Motor neuron (in vitro differentiated cells): ENCODE data around the gene GGT6. TPM values are rescaled to one million over a fixed set of nuclear protein-coding genes. Genes with fewer than 3 reads are reported as not detected.

Experiments
- ATAC-seq, 8 experiments: fragments of 200-7000 bp; cut with Tn5 transposase; replicated peaks in 6 of 8; 2 replicates each; pipeline ENCODE4 v1.8.0; 2021; ENCODE audit warnings: mild to moderate bottlenecking in 8 of 8, moderate library complexity in 8 of 8
- H3K27ac ChIP-seq, 2 donors: fragments of 250-450 bp; sonication (Bioruptor Pico); 2 replicates each; pipeline ENCODE4 v1.9.0; 2021; ENCODE audit warnings: antibody characterized with exemption in 2 of 2, mild to moderate bottlenecking in 2 of 2, moderate library complexity in 1 of 2
- H3K4me1 ChIP-seq, 2 donors: fragments of 250-450 bp; sonication (Bioruptor Pico); replicated peaks in 1 of 2; 2 replicates each; pipeline ENCODE4 v1.6.1; 2021; ENCODE audit warnings: antibody characterized with exemption in 2 of 2, mild to moderate bottlenecking in 2 of 2, moderate library complexity in 1 of 2
- H3K4me3 ChIP-seq, 5 donors: fragments of 250-450 bp; sonication (Bioruptor Pico); 2 replicates each; pipeline ENCODE4 v1.9.0; 2021; ENCODE audit warnings: antibody characterized with exemption in 5 of 5, mild to moderate bottlenecking in 5 of 5, moderate library complexity in 4 of 5
- WGBS, 10 experiments: fragments of 450-650 bp; shearing (Covaris generic); methylation state at CpG; one replicate each; pipeline ENCODE4 v1.0.0; 2022; 5-methylcytosine and 5-hydroxymethylcytosine counted together
- in situ Hi-C, 9 experiments: fragments of 400-800 bp; cut with MboI; loops; one replicate each; pipeline ENCODE4 v1.15.0; 2021; ENCODE audit warnings: low sequenced_read_pairs in 9 of 9, low pct_unique_long_range_greater_than_20kb in 2 of 9; ENCODE audit not compliant: unreplicated experiment in 9 of 9
- total RNA-seq, 8 experiments: library from RNA; unstranded; fragments of 300-600 nt; gene quantifications; 2 replicates each; pipeline versions ENCODE4 v1.2.3 to v1.2.4, GENCODE V29; 2022

GGT6 gene
- total RNA-seq, 8 experiments from 2014 or later, result 0.13 to 1.00 (median 0.20) TPM; not detected in 1

GRCh38 chr17:4514206-4514605 is 46.2 kb downstream of the GGT6 start:
- peak in 3 of 8 experiments; percentile 3 to 16 (median 4) for ATAC-seq
- Histone ChIP-seq H3K4me1 (peaks cover 3 to 12% of the 10 kb centered on the region in 2 donors), H3K27ac (no peak overlapping the region), H3K4me3 (no peak overlapping the region)
- in situ Hi-C loops, result no loop called here
- 60 to 100% (median 64%) methylated on average over 1 to 4 of the region's 7 CpGs; no CpG with 5 or more reads in 7 of the 10 experiments for WGBS, 10 experiments

- WGBS, 10 experiments, result 0 to 83% (median 78%) methylated on average over 1 to 6 of the region's 24 CpGs; no CpG with 5 or more reads in 6 of the 10 experiments
- peak in 2 of 8 experiments; percentile 2 to 21 for ATAC-seq
- no peak overlapping the region for H3K4me3 ChIP-seq
- H3K4me1 ChIP-seq, result peaks cover 0 to 9% of the 10 kb centered on the region in 2 donors
- H3K27ac ChIP-seq, result no peak overlapping the region
- in situ Hi-C loops, result no loop called here
These were observed 47.0 kb downstream of the GGT6 start for GRCh38 chr17:4513113-4514032.

- Histone ChIP-seq H3K4me1 (peaks cover 0 to 9% of the 10 kb centered on the region in 2 donors), H3K4me3 (no peak overlapping the region), H3K27ac (no peak overlapping the region)
- in situ Hi-C loops, result no loop called here
- WGBS, 10 experiments, result 49 to 79% (median 54%) methylated on average over 3 to 9 of the region's 31 CpGs; no CpG with 5 or more reads in 7 of the 10 experiments
- peak in 3 of 8 experiments; percentile 7 to 23 (median 8) for ATAC-seq
These were observed 47.9 kb downstream of the GGT6 start for GRCh38 chr17:4512156-4513112.

- H3K27ac ChIP-seq, result no peak overlapping the region
- H3K4me1 ChIP-seq, result peaks cover 0 to 9% of the 10 kb centered on the region in 2 donors
- ATAC-seq, result no peak
- WGBS, 10 experiments, result 63 to 82% (median 80%) methylated on average over 1 to 3 of the region's 10 CpGs; no CpG with 5 or more reads in 5 of the 10 experiments
- in situ Hi-C loops, result no loop called here
- no peak overlapping the region for H3K4me3 ChIP-seq
These were observed 49.0 kb downstream of the GGT6 start for GRCh38 chr17:4511199-4511932.

- H3K27ac ChIP-seq, result no peak overlapping the region
- H3K4me1 ChIP-seq, result peaks cover 0 to 9% of the 10 kb centered on the region in 2 donors
- H3K4me3 ChIP-seq, result no peak overlapping the region
- in situ Hi-C loops, result no loop called here
- 20 to 83% (median 53%) methylated on average over 1 to 8 of the region's 11 CpGs; no CpG with 5 or more reads in 2 of the 10 experiments for whole genome bisulfite sequencing, 10 experiments
- no peak for ATAC-seq
These were observed 49.8 kb downstream of the GGT6 start for GRCh38 chr17:4510618-4510941.

- in situ Hi-C loops, result no loop called here
- no peak overlapping the region for H3K27ac ChIP-seq
- WGBS, 10 experiments, result 60 to 85% (median 82%) methylated on average over 1 to 5 of the region's 21 CpGs; no CpG with 5 or more reads in 5 of the 10 experiments
- H3K4me3 ChIP-seq, result no peak overlapping the region
- no peak for ATAC-seq
- peaks cover 0 to 7% of the 10 kb centered on the region in 2 donors for H3K4me1 ChIP-seq
These were observed 50.3 kb downstream of the GGT6 start for GRCh38 chr17:4509923-4510617.

GRCh38 chr17:4509401-4509800 is 51.0 kb downstream of the GGT6 start:
- no peak overlapping the region for H3K4me3 ChIP-seq
- no peak overlapping the region for H3K27ac ChIP-seq
- whole genome bisulfite sequencing, 10 experiments, result 33 to 100% (median 87%) methylated on average over 1 to 4 of the region's 8 CpGs; no CpG with 5 or more reads in 6 of the 10 experiments
- in situ Hi-C loops, result no loop called here
- ATAC-seq, result no peak
- H3K4me1 ChIP-seq, result peaks cover 0 to 4% of the 10 kb centered on the region in 2 donors

GRCh38 chr17:4508207-4508606 is 52.2 kb downstream of the GGT6 start:
- 29 to 80% methylated on average over 1 of the region's 3 CpGs; no CpG with 5 or more reads in 8 of the 10 experiments for WGBS, 10 experiments
- in situ Hi-C loops, result no loop called here
- Histone ChIP-seq H3K27ac (no peak overlapping the region), H3K4me3 (no peak overlapping the region), H3K4me1 (peaks cover 8 to 13% of the 10 kb centered on the region in 2 donors)
- ATAC-seq, result no peak

- WGBS, 10 experiments, result 10 to 100% (median 74%) methylated on average over 1 to 7 of the region's 8 CpGs; no CpG with 5 or more reads in 4 of the 10 experiments
- in situ Hi-C loops, result no loop called here
- H3K4me1 ChIP-seq, result peaks cover 15% of the 10 kb centered on the region in 2 donors
These were observed 52.8 kb downstream of the GGT6 start for GRCh38 chr17:4507361-4508111.

More at GRCh38 chr17:4507361-4508111, 52.8 kb downstream of the GGT6 start:
- no peak overlapping the region for H3K4me3 ChIP-seq
- no peak overlapping the region for H3K27ac ChIP-seq
- no peak for ATAC-seq
